GM18499 (cell line): Measurements from ENCODE around the gene KAT7.

Experiments used
- ATAC-seq: cut with Tn5 transposase; IDR thresholded peaks from one replicate; pipeline ENCODE4 v1.9.1; 2021; ENCODE audit warnings: moderate number of reproducible peaks; ENCODE audit not compliant: insufficient read depth, unreplicated experiment

KAT7 gene

DNA sequence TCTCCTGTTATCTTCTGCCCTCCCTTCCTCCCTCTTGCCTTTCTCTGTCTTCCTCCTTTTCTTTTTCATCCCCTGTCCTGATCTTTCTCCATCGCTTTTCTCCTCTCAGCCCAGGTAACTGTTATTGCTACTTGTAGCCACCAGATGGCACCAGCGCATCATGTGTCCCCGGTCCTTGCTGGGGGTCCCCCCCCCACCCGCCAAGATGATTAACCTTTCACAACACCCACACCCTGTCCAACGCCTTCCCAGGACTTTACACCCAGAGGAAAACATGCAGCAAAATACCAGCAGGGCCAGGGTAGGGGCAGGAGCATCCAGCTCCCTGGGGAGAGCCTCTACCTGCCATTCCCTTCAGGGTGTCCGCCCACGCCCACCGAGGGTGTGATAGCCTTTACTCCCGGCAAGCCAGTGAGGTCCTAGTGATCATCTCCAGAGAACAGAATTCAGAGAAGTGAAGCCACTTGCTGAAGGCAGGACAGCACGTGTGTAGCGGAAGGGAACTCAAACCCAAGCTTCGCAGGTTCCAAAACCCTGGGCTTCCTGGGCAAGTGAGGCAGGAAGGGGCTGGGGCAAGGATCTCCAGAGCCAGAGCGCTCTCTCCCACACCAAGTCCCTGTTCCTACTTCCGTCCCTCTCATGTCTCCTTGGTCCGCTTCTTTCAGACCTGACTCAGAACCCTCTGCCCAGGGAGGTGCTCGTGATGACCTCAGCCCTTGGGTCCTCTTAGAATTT lies 72.8 kb downstream of the KAT7 start:
- ATAC-seq = no peak

DNA sequence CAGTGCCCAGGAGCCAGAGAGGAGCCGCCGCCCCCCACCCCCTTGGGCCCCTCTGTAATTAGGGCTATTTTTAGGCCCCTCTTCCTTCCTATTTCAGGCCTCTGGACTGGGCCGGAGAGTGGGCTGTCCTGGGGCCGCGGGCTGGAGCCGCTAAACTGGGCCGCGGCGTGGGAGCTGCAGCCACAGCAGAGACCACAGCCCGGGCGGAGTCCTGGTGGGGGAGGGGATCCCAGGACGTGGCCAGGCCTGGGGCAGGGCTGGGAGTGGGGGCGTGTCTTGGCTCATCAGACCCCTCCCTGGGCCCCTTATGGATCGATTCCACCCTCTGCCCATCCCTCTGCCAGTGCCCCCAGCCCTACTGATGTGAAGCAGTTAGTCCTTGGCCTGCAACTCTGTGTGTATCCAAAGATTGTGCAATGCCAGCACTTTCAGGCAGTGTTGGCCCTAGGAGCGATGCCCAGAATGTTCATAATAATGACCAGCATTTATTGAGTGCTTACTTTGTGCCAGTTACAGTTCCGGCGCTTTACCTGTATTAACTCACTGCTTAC lies 74.4 kb downstream of the KAT7 start:
- ATAC-seq = no peak

- no peak for ATAC-seq
Measured at GRCh38 chr17:49866019-49866380, 77.5 kb downstream of the KAT7 start.

GRCh38 chr17:49866882-49867413 lies 78.5 kb downstream of the KAT7 start:
- ATAC-seq = no peak

GRCh38 chr17:49869038-49869374 lies 80.5 kb downstream of the KAT7 start:
- no peak for ATAC-seq

- no peak for ATAC-seq
Measured at GRCh38 chr17:49870298-49870697, 81.8 kb downstream of the KAT7 start.

DNA sequence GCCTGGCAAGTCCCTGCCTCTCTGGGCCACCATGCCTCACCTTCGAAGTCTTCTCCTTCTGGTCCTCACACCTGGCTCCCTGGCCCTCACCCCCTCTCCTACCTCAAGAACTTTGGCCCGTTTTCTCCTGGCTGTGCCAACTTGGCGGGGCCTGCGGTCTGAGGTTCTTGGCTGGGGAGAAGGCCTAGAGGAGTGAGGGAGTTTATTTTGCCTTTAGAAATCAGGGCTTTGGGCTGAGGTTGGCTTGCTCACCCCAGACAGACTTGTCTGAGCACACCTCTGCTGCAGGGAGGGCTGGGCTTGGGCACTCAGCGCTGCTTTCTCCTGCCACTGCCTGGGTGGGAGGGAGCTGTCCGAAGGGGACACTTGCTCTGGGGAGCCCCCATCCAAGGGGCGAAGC lies 82.7 kb downstream of the KAT7 start:
- no peak for ATAC-seq

GRCh38 chr17:49872754-49873377 lies 84.4 kb downstream of the KAT7 start:
- ATAC-seq = no peak

GRCh38 chr17:49873466-49873865 lies 85.0 kb downstream of the KAT7 start:
- no peak for ATAC-seq

DNA sequence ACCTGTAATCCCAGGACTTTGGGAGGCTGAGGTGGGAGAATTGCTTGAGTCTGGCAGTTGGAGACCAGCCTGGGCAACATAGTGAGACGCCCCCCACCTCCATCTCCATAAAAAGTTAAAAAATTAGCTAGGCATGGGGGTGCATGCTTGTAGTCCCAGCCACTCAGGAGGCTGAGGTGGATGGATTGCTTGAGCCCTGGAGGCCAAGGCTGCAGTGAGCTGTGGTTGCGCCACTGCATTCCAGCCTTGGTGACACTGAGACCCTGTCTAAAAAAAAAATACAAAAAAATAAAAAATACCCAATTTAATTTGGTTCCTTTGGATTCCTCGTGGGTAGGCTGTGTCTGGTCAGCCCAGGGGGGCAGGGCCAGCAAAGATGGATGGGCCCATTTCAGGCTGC lies 85.4 kb downstream of the KAT7 start:
- ATAC-seq = no peak

DNA sequence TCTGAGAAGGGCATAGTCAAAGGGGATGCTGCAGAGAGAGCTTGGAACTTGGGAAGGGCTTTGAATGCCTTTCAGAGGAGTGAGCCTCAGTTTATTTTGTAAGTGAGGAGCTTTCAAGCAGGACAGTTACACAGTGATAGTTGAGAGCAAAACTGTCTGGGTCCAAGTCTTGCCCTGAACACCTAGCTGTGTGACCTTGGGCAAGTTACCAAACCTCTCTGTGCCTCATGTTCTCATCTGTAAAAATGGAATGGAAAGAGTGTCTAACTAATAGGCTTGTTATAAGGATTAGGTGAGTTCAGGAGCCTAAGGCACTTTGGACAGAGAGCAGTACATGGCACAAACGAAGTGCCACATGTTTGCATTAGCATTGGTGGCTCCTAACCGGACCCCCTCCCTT lies 86.4 kb downstream of the KAT7 start:
- ATAC-seq = no peak

DNA sequence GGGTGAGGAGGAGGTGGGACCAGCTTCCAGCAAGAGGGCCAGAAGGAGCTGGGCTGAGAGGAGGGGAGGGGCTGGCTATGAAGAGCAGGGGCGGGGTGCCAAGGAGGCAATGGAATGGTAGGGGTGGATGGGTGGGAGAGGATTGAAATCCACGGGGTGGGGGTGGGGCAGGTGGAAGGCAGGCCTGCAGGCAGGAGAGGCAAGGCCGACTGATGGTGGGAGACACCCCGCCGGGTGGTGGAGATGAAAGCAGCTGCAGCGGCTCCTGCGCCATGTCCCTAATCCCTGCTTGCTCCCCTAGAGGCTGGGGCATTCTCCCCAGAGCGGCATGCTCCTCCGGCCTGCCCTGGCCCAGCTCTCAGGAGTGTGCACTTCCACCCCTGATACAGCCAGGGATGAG lies 87.2 kb downstream of the KAT7 start:
- no peak for ATAC-seq

- ATAC-seq = no peak
Measured at GRCh38 chr17:49878931-49879904, 90.7 kb downstream of the KAT7 start.

- ATAC-seq = no peak
Measured at GRCh38 chr17:49880291-49881053, 92.0 kb downstream of the KAT7 start.

GRCh38 chr17:49881054-49881402 lies 92.5 kb downstream of the KAT7 start:
- ATAC-seq = no peak

DNA sequence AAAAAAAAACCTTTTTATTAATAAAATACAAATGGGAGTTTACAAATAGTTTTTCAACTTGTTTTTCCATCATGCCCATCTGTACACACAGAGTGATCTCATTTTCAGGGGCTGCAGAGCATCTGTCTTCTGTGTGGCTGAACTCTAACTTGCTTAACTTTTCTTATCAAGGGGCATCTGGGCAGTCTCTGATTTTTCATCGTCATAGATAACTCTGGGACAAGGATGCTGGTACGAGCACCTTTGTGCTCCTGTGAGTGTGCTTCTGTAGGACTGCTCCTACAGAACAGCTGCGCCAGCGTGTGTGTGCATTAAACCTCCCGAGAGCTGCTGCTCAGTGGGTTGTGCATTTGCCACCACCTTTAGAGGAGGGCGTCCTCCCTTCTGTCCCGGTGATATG lies 94.0 kb downstream of the KAT7 start:
- ATAC-seq = no peak
